Stimulated activated CD4-positive, alpha-beta T cell treated with anti-CD3 and anti-CD28 coated beads, Interleukin-12 subunit alpha, Interleukin-12 subunit beta, amount 100 ng/mL, for 4 hours (primary cell): Measurements from ENCODE around the gene NPIPA7.
"Not testable (repeated sequence)": the region's sequence is repeated elsewhere in the genome, so short reads cannot be mapped to it uniquely, and the experiment has no call there.

Source experiments
- DNase-seq: peaks from one replicate; pipeline ENCODE4 v3.0.0-alpha.2; 2020

The NPIPA7 gene

GRCh38 chr16:16420515-16420914 lies 41.6 kb downstream of the NPIPA7 start:
- DNase-seq = not testable (repeated sequence)

DNA sequence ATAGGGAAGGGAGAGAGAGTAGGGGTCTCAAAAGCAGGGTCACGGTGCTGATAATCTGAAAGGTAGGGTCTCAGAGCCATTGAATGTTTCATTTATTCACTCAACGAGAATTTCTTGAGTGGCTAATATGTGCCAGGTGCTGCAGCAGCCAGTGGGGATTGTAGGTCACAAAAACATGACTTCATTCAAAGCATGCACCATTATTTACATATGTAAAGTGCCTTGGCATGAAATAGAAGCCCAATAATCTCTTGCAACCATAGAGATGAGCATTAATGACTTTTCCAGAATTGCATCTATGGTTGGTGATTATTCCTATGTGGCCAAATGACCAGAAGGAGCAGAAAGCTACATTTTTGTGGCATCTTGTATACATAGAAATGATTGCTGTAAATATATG lies 46.2 kb downstream of the NPIPA7 start:
- DNase-seq = not testable (repeated sequence)

- not testable (repeated sequence) for DNase-seq
These were observed 52.2 kb downstream of the NPIPA7 start for GRCh38 chr16:16431135-16431534.

- not testable (repeated sequence) for DNase-seq
These were observed 55.8 kb downstream of the NPIPA7 start for GRCh38 chr16:16434711-16435110.

DNA sequence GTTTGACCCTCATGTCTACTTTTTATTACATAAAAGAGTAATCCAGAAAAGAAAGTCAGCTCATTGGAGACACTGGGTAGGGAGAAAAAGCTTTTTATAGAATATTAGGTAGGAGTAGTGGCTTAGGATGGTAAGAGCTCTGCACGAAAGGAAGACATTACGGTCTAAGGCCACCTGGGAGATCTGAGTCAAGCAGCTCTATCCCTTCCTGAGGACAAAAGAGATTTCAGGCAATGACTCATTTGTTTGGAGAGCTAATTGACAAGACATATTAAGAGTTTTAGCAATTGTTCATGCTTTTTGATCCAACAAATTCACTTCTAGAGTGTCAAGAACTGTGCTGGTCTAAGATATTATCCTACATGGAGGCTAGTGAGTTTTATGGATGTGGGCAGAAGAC lies 62.5 kb downstream of the NPIPA7 start:
- not testable (repeated sequence) for DNase-seq
